Muscle layer of duodenum (tissue), 2 donors: ENCODE data around the gene PATL2.
A peak's percentile ranks its signal among the peaks of the same experiment; 100 is the strongest.

Experiments
- H3K27ac ChIP-seq: one replicate; pipeline ENCODE4 v1.7.0; 2013; ENCODE audit warnings: mild to moderate bottlenecking, low read length
- H3K27me3 ChIP-seq: one replicate; pipeline ENCODE4 v1.7.0; 2013; ENCODE audit warnings: low read depth, mild to moderate bottlenecking, control low read depth, low read length
- H3K36me3 ChIP-seq, 2 donors: one replicate each; pipeline ENCODE4 v1.7.0; 2013; ENCODE audit warnings: low read length in 2 of 2, control low read depth in 1 of 2, mild to moderate bottlenecking in 1 of 2; ENCODE audit not compliant: insufficient read depth in 2 of 2, control insufficient read depth in 1 of 2
- H3K4me1 ChIP-seq, 2 donors: one replicate each; pipeline ENCODE4 v1.7.0; 2013; ENCODE audit warnings: low read length in 2 of 2, mild to moderate bottlenecking in 2 of 2, control low read depth in 1 of 2, moderate library complexity in 1 of 2; ENCODE audit not compliant: insufficient read depth in 2 of 2, control insufficient read depth in 1 of 2
- H3K4me3 ChIP-seq, 2 donors: one replicate each; pipeline ENCODE4 v1.7.0; 2013; ENCODE audit warnings: low read length in 2 of 2, low read depth in 1 of 2, mild to moderate bottlenecking in 1 of 2
- H3K9me3 ChIP-seq, 2 donors: one replicate each; pipeline ENCODE4 v1.7.0; 2013; ENCODE audit warnings: low read length in 2 of 2, control low read depth in 1 of 2, mild to moderate bottlenecking in 1 of 2; ENCODE audit not compliant: control insufficient read depth in 1 of 2
- donor health status: healthy.

The PATL2 gene

GRCh38 chr15:44676676-44677075 is 34.4 kb downstream of the PATL2 start:
- Histone ChIP-seq H3K27me3 (no peaks in the 10 kb centered on the region), H3K27ac (no peak overlapping the region), H3K9me3 (no peaks in the 10 kb centered on the region), H3K4me1 (no peaks in the 10 kb centered on the region), H3K36me3 (no peaks in the 10 kb centered on the region), H3K4me3 (no peak overlapping the region)

DNA sequence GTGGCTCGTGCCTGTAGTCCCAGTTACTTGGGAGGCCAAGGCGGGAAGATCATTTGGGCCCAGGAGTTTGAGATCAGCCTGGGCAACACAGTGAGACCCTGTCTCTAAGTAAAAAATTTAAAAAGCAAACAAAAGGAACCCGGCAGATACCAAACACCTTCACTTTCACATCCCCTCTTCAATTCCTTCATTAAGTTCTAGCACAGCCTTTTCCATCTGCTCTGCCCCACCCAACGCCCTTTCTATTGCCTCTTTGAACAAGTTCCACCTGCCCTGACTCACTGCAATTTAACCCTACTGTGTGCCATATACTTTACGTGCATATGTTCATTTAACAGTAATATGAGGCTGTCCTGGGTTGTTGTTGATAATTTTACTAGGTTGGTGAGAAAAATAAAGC is 35.2 kb downstream of the PATL2 start:
- H3K36me3 ChIP-seq = no peaks in the 10 kb centered on the region
- no peak overlapping the region for H3K27ac ChIP-seq
- no peaks in the 10 kb centered on the region for H3K27me3 ChIP-seq
- H3K4me3 ChIP-seq = no peak overlapping the region
- H3K9me3 ChIP-seq = no peaks in the 10 kb centered on the region
- no peaks in the 10 kb centered on the region for H3K4me1 ChIP-seq

DNA sequence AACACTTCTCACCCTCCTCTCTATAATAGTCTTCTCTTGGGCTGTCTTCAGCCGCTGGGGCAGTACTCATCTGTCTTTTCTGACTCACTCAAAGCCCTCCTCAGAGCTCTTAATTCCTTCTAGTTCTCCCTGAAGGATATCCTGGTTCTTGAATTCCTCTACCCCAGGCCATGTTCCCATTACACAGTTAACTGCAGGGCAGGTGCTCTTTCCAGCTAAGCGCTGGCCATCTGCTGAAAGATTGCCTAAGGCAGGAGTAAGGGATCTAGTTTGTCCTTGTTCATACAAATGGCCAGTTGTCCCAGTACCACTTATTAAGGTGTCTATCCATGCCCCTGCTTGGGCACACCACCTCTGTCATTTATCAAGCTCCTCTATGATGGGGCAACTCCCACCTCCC is 37.5 kb downstream of the PATL2 start:
- no peak overlapping the region for H3K27ac ChIP-seq
- H3K27me3 ChIP-seq = no peaks in the 10 kb centered on the region
- H3K36me3 ChIP-seq = no peaks in the 10 kb centered on the region
- no peaks in the 10 kb centered on the region for H3K4me1 ChIP-seq
- H3K4me3 ChIP-seq = no peak overlapping the region
- no peaks in the 10 kb centered on the region for H3K9me3 ChIP-seq

DNA sequence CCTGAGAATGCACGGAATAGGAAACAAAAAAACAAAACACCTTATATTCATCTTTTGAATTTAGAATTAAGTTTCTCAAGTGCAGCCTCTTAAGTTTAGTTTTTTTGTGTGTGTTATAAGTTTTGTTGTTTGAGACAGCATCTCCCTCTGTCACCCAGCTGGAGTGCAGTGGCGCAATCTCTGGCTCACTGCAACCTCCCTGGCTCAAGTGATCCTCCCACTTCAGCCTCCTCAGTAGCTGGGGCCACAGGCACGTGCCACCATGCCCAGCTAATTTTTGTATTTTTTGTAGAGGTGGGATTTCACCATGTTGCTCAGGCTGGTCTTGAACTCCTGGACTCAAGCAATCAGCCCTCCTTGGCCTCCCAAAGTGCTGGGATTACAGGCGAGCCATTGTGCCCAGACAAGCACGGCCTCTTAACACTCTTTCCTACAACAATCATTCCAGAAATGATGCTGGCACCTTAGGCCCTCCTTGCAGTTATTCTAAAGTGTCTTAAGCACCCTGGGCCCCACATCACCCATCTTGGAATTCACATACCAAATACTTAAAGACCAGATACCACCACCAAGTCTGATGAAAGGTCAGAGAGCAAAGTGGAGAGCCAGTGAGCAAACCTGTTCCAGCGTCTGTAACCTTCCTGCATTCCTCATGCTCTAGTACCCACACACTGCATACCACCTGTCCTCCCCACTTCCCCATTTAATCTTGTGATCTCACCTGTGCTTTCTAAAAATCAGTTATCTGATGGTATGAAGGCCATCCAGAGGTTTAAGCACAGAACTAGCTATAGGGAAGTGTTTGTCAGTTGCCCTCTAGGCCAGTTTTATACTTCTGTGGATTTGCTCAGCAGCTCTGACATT is 40.8 kb downstream of the PATL2 start:
- H3K9me3 ChIP-seq = no peaks in the 10 kb centered on the region
- H3K27ac ChIP-seq = no peak overlapping the region
- no peaks in the 10 kb centered on the region for H3K36me3 ChIP-seq
- no peaks in the 10 kb centered on the region for H3K4me1 ChIP-seq
- H3K4me3 ChIP-seq = no peak overlapping the region
- no peaks in the 10 kb centered on the region for H3K27me3 ChIP-seq

DNA sequence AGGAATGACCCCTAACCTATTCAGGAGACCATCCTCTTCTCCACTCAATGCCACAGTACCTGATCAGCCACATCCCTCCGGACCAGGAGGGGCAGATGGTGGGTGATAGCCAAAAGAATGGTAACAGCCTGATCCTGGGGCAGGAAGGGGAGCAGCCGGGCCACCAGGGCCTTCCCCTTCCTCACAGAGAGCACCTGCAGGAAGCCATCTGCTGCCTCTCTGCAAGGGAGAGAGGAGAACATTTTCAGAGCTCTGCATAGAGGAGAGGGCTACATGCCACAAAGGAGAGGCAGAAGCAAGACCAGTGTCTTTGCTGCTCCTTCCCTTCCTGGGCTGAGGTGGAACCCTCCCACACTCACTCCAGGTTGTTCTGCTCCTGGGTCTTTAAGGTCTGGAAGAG is 42.2 kb downstream of the PATL2 start:
- no peaks in the 10 kb centered on the region for H3K27me3 ChIP-seq
- no peak overlapping the region for H3K27ac ChIP-seq
- H3K4me1 ChIP-seq = no peaks in the 10 kb centered on the region
- H3K9me3 ChIP-seq = no peaks in the 10 kb centered on the region
- no peaks in the 10 kb centered on the region for H3K36me3 ChIP-seq
- H3K4me3 ChIP-seq = no peak overlapping the region

GRCh38 chr15:44667039-44667360 is 44.1 kb downstream of the PATL2 start:
- no peaks in the 10 kb centered on the region for H3K9me3 ChIP-seq
- no peaks in the 10 kb centered on the region for H3K27me3 ChIP-seq
- H3K36me3 ChIP-seq = no peaks in the 10 kb centered on the region
- H3K4me3 ChIP-seq = peak overlapping the region in 1 of 2 donors; percentile 3
- peaks cover 0 to 5% of the 10 kb centered on the region in 2 donors for H3K4me1 ChIP-seq
- no peak overlapping the region for H3K27ac ChIP-seq

DNA sequence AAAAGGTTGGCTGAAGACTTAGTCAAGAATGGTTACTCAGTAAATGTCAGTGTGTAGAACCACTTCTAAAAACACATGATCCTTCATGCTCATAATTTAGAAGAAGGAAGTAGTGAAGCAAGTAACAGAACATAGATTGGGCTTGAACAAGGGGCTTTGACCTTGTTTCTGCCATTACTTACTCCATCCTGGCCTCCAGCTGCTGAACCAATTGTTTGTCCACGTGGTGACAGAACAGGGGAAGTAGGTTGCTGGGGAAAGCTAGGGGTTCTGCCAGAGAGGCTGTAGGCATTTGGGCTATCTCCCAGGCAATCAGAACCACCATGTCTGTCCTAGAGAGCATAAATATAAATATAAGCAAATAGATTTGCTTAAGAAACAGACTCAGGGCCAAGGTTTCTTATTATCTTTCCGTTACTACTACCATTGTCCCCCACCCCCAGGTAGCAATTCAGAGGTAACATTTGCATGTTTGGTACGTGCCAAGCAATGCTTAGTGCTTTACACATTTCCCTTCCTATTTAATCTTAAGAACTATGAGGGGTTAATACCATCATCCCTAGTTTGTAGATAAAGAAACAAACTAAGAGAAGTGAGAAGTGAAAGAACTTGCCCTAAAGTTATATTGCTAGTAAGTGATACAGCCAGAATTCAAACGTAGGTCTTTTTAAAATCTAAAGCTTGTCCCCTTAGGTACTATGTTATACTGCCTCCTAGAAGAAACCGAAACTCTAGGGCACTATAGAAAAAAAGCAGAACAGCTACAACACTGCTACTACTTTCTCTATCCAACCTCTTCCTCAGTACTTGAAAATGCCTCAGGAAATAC is 44.7 kb downstream of the PATL2 start:
- H3K27ac ChIP-seq = no peak overlapping the region
- H3K4me1 ChIP-seq = peaks cover 0 to 10% of the 10 kb centered on the region in 2 donors
- no peaks in the 10 kb centered on the region for H3K36me3 ChIP-seq
- no peaks in the 10 kb centered on the region for H3K27me3 ChIP-seq
- H3K9me3 ChIP-seq = no peaks in the 10 kb centered on the region
- peak overlapping the region in 1 of 2 donors; percentile 3 for H3K4me3 ChIP-seq

DNA sequence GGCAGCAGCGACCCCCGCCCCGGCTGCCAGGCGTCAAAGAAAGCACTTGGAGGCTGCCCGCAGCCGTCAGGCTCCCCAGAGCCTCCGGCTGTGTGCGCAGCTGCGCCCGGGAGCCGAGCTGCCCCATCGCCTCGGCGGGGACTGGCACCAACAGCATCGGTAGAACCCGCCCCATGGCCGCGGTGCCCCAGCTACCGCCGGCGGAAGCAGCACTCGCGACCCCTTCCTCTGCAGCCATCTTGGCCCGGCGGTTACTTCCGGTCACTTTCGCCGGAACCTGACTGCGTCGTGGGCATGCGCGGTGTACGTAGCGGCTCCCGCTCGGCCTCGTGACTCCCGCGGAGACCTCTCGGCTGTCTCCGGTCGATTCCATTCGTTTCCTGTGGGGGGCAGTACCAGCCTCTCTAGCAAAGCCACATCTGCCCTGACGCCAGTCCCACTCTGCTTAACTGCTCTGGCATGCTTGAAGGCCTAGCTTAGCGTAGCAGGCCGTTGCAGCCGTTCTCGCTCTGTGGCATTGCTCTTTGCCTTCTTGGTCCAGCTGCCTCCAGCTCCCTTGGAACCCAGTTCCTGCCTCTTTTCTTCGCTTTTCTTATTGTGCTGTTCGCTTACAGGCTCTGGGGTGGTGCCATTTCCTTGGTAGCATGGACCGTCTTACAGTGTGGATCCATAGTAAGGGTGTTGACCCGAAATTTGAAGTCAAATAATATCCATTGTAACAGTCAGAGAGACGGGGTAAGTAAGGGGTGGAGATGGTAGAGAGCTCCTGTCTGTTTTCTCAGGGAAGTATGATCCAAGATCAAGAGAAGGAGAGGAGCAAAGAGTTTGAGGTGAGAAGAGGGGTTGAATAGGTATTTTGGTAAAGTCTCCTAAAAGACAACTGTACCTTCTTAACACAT is 47.5 kb downstream of the PATL2 start, which contains the start of gene SPG11:
Gene SPG11, minus strand, starts transcription at position 253 of the 899 bp plus-strand sequence. Its CDS starts 15 bp downstream, at position 238.
- no peaks in the 10 kb centered on the region for H3K9me3 ChIP-seq
- peak within 1 kb of the TSS; percentile 96 for H3K27ac ChIP-seq
- H3K4me3 ChIP-seq = peak within 1 kb of the TSS; percentile 90 to 92
- no peaks in the 10 kb centered on the region for H3K27me3 ChIP-seq
- peaks cover 7 to 9% of the 10 kb centered on the region in 2 donors for H3K36me3 ChIP-seq
- H3K4me1 ChIP-seq = peaks cover 0 to 10% of the 10 kb centered on the region in 2 donors

DNA sequence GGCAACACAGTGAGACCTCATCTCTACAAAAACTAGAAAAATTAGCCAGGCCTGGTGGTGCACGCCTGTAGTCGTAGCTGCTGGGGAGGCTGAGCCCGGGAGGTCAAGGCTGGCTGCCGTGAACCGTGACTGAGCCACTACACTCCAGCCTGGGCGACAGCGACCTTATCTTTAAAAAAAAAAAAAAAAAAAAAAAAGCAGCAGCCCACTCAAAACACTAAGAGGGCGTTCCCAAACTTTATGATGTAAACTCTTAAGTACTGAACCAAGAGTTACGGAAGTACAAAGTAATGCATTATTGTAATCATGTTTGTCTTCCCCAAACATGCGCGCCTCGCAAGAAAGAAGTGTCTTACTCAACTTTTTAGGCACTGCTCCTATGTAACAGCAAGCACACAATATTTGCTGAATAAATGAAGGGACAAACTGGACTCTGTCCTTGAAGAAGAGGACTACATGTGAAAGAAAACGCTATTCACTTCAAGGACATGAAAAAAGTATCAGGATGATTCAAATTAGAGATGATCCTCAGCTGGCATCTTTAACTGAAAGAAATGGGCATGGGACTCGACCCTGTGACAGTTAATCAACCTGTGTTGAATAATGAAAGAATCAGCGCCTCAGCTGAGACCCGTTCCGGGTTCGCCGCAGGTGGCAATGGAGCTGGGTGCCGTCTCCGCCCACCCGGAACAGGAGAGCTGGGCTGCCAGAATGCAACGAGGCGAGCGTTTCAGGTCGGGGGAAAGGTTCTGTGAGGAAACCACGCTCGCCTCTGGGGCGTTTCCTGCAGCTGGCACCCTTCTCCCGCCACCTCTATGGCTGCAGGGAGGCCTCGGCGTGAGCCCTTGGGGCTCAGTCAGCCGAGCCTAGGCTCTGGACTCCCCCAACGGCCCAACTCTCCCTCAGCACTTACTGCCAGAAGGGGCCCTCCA is 48.4 kb downstream of the PATL2 start:
- H3K36me3 ChIP-seq = peaks cover 9% of the 10 kb centered on the region in 2 donors
- no peaks in the 10 kb centered on the region for H3K27me3 ChIP-seq
- no peaks in the 10 kb centered on the region for H3K9me3 ChIP-seq
- peaks cover 0 to 10% of the 10 kb centered on the region in 2 donors for H3K4me1 ChIP-seq
- peak overlapping the region; percentile 90 to 92 for H3K4me3 ChIP-seq
- peak overlapping the region; percentile 96 for H3K27ac ChIP-seq

DNA sequence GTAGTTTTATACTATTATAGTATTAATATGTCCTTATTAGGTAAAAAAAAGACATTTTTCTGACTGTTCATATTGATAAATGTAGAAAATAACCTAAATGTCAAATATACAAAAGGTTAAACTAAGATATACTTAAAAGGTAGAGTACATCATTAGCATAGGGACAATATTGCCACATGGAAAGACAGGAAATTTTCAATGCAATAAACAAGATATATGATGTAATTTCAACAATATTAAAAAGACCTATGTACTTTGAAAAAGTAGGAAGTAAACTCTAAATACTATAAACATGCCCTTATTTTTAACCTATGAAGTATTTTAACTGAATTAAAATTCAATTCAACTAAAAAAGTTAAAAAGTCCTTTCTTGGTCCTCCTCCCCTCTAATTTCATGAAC is 49.5 kb downstream of the PATL2 start:
- peak overlapping the region in 1 of 2 donors; percentile 90 for H3K4me3 ChIP-seq

More for the DNA sequence above, 49.5 kb downstream of the PATL2 start:
- H3K4me1 ChIP-seq = peaks cover 0 to 10% of the 10 kb centered on the region in 2 donors
- no peaks in the 10 kb centered on the region for H3K27me3 ChIP-seq
- H3K9me3 ChIP-seq = no peaks in the 10 kb centered on the region
- H3K36me3 ChIP-seq = peaks cover 14 to 21% of the 10 kb centered on the region in 2 donors
- H3K27ac ChIP-seq = peak overlapping the region; percentile 31
